Keratinocyte (primary cell): ENCODE measurements around the gene HGFAC. TPM values are rescaled to one million over a fixed set of nuclear protein-coding genes. Genes with fewer than 3 reads are reported as not detected.

Experiments used
- DNase-seq: peaks from one replicate; pipeline ENCODE4 v3.0.0-alpha.2; 2011; ENCODE audit warnings: low read depth, missing footprints, low spot score
- FAIRE-seq: peaks from 2 replicates; lab custom pipeline; 2011; peaks lifted over from hg19 to GRCh38; lab: Jason Lieb, UNC
- H2AFZ ChIP-seq: 2 replicates; pipeline ENCODE4 v1.6.0; 2012; ENCODE audit warnings: low read length, control low read depth, inconsistent platforms; ENCODE audit not compliant: control insufficient read depth
- H3K27ac ChIP-seq: 2 replicates; pipeline ENCODE4 v1.5.1; 2011; ENCODE audit warnings: low read length; ENCODE audit not compliant: control insufficient read depth, insufficient read depth
- H3K27me3 ChIP-seq: 3 replicates; pipeline ENCODE4 v1.6.0; 2011; ENCODE audit warnings: low read length; ENCODE audit not compliant: control insufficient read depth, insufficient read depth; ENCODE audit errors: extremely low read depth
- H3K36me3 ChIP-seq, 2 experiments: 2 replicates in 1 of 2; 3 replicates in 1 of 2; pipeline ENCODE4 v1.5.1; 2011; ENCODE audit warnings: low read length in 2 of 2, mild to moderate bottlenecking in 1 of 2; ENCODE audit not compliant: control insufficient read depth in 2 of 2, insufficient read depth in 2 of 2; ENCODE audit errors: extremely low read depth in 1 of 2
- H3K4me1 ChIP-seq: 3 replicates; pipeline ENCODE4 v1.5.1; 2011; ENCODE audit warnings: low read length; ENCODE audit not compliant: control insufficient read depth, insufficient read depth; ENCODE audit errors: extremely low read depth
- H3K4me2 ChIP-seq: 3 replicates; pipeline ENCODE4 v1.6.0; 2011; ENCODE audit warnings: low read depth, low read length; ENCODE audit not compliant: control insufficient read depth, insufficient read depth; ENCODE audit errors: extremely low read depth
- H3K4me3 ChIP-seq, 3 experiments: fragments of 200-600 bp in 1 of 3; sonication (generic) in 1 of 3; 2 replicates in 2 of 3; 3 replicates in 1 of 3; pipeline ENCODE4 v1.5.1; 2011 to 2016; ENCODE audit warnings: low read length in 3 of 3, mild to moderate bottlenecking in 3 of 3, control low read depth in 2 of 3, inconsistent platforms in 1 of 3, low read depth in 1 of 3, mixed read lengths in 1 of 3, mixed run types in 1 of 3, moderate library complexity in 1 of 3; ENCODE audit not compliant: control insufficient read depth in 2 of 3, insufficient read depth in 2 of 3; ENCODE audit errors: extremely low read depth in 1 of 3
- H3K79me2 ChIP-seq: 2 replicates; pipeline ENCODE4 v1.6.0; 2012; ENCODE audit warnings: low read length; ENCODE audit not compliant: control insufficient read depth, insufficient read depth
- H3K9ac ChIP-seq: 3 replicates; pipeline ENCODE4 v1.6.0; 2011; ENCODE audit warnings: low read length; ENCODE audit not compliant: control insufficient read depth, insufficient read depth; ENCODE audit errors: extremely low read depth
- H3K9me1 ChIP-seq: 3 replicates; pipeline ENCODE4 v1.6.0; 2011; ENCODE audit warnings: low read length; ENCODE audit not compliant: control insufficient read depth, insufficient read depth; ENCODE audit errors: extremely low read depth
- H3K9me3 ChIP-seq: 2 replicates; pipeline ENCODE4 v1.5.1; 2012; ENCODE audit warnings: low read depth, low read length; ENCODE audit not compliant: control insufficient read depth
- H4K20me1 ChIP-seq: 3 replicates; pipeline ENCODE4 v1.6.0; 2011; ENCODE audit warnings: low read length; ENCODE audit not compliant: control insufficient read depth, insufficient read depth; ENCODE audit errors: extremely low read depth
- CTCF ChIP-seq, 3 experiments: IDR thresholded peaks in 1 of 3; conservative IDR thresholded peaks in 1 of 3; optimal IDR thresholded peaks in 1 of 3; 2 replicates in 2 of 3; 3 replicates in 1 of 3; pipeline versions ENCODE3 to v1.5.1; 2011; ENCODE audit warnings: low read length in 3 of 3, mild to moderate bottlenecking in 3 of 3, moderate library complexity in 2 of 3, control low read depth in 1 of 3, inconsistent platforms in 1 of 3; ENCODE audit not compliant: insufficient read depth in 2 of 3; ENCODE audit errors: extremely low read depth in 1 of 3
- EZH2 ChIP-seq: IDR thresholded peaks from one replicate; pipeline ENCODE4 v1.6.1; 2012; ENCODE audit warnings: inconsistent platforms, mild to moderate bottlenecking, low read length, moderate library complexity
- dilution Hi-C: fragments of 300-500 bp; cut with MboI; formaldehyde crosslinking; loops from one replicate; pipeline ENCODE4 v1.7.0; 2020; ENCODE audit warnings: low sequenced_read_pairs; ENCODE audit not compliant: extremely low pct_ligation_motif_present
- polyA plus RNA-seq, 5 experiments: library from polyadenylated mRNA; depleted of rRNA in 3 of 5; stranded (reverse) in 3 of 5; stranded (forward) in 1 of 5; unstranded in 1 of 5; fragments of >200 nt; gene quantifications; 1 replicate in 1 of 5; 2 replicates in 3 of 5; 3 replicates in 1 of 5; pipeline versions ENCODE4 v1.2.1 to v1.2.3, GENCODE V29; 2011 to 2012; ENCODE audit warnings: missing spikeins in 2 of 5, low read depth in 1 of 5, low replicate concordance in 1 of 5

HGFAC gene
- polyA plus RNA-seq, 1 donor (not counting 4 experiments of a cell fraction or from before 2014, with no cell fraction given), result not detected

GRCh38 chr4:3467601-3468031 is 25.8 kb downstream of the HGFAC start:
- no peak overlapping the region for H3K9ac ChIP-seq
- no peak overlapping the region for H2AFZ ChIP-seq
- FAIRE-seq (no peak), DNase-seq (no peak)
- H3K4me3 ChIP-seq, result no peak overlapping the region
- dilution Hi-C loops, result no loop called here
- no peaks in the 10 kb centered on the region for H4K20me1 ChIP-seq
- H3K79me2 ChIP-seq, result no peaks in the 10 kb centered on the region
- TF ChIP-seq CTCF (optimal IDR thresholded peaks at IDR 0.05 in 1 of 3, IDR thresholded peaks at IDR 0.05 in 1 of 3, conservative IDR thresholded peaks at IDR 0.05 in 1 of 3; ENCODE audit: extremely low read depth in 1 of 3, insufficient read depth in 2 of 3, low read length in 3 of 3), result no peak
- no peak for TF ChIP-seq EZH2
- no peak overlapping the region for H3K4me2 ChIP-seq
- peaks cover 7% of the 10 kb centered on the region for H3K4me1 ChIP-seq
- H3K36me3 ChIP-seq, result no peaks in the 10 kb centered on the region
- no peak overlapping the region for H3K27ac ChIP-seq
- no peaks in the 10 kb centered on the region for H3K9me1 ChIP-seq
- no peaks in the 10 kb centered on the region for H3K9me3 ChIP-seq
- peaks cover 75% of the 10 kb centered on the region for H3K27me3 ChIP-seq

GRCh38 chr4:3468154-3468553 is 26.4 kb downstream of the HGFAC start:
- Histone ChIP-seq H3K36me3 (no peaks in the 10 kb centered on the region), H4K20me1 (no peaks in the 10 kb centered on the region), H3K4me3 (no peak overlapping the region), H2AFZ (no peak overlapping the region), H3K9me3 (no peaks in the 10 kb centered on the region), H3K4me2 (no peak overlapping the region), H3K9ac (no peak overlapping the region), H3K9me1 (no peaks in the 10 kb centered on the region), H3K27me3 (peaks cover 76% of the 10 kb centered on the region), H3K4me1 (peaks cover 7% of the 10 kb centered on the region), H3K79me2 (no peaks in the 10 kb centered on the region), H3K27ac (no peak overlapping the region)
- dilution Hi-C loops, result no loop called here
- TF ChIP-seq CTCF (optimal IDR thresholded peaks at IDR 0.05 in 1 of 3, IDR thresholded peaks at IDR 0.05 in 1 of 3, conservative IDR thresholded peaks at IDR 0.05 in 1 of 3; ENCODE audit: extremely low read depth in 1 of 3, insufficient read depth in 2 of 3, low read length in 3 of 3) (no peak), EZH2 (no peak)
- DNase-seq (no peak), FAIRE-seq (no peak)
